ENCODE measurements around the gene DUSP15.
"Not testable (repeated sequence)": the region's sequence is repeated elsewhere in the genome, so short reads cannot be mapped to it uniquely, and the experiment has no call there.

Gene DUSP15

DNA sequence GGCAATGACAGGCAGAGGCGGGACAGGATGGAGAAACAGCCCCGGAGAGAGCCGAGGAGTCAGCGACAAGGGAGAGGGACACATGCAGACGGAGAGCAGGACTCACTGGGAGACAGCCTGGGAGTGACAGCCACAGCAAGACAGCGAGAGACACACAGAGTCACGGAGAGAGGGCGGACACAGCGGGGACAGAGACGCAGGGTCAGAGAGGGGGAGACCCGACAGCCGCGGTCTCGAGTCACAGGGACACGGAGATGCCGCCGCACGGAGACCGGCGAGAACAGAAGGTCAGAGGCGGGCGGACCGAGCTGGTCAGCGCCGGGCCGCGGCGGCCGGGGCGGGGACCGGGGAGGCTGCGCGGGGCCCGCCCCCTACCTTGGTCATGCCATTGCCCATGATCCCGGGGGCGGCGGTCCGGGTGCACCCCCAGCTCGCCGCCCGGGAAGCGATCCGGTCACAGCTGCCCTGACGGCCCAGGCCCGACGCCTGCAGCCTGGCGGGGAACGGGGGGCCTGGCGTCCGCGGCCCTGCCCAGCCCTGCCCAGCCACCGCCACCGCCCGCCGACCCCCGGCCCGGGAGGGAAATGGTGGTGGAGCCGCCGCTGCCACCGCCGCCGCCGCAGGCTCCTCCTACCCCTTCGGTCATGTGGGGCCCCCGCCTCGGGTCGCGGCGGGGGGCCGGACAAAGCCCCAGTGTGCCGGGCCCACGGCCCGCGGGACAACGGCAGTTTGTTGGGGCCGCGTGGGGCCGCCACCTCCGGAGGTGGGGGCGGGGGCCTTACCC, at the start of gene DUSP15, which contains the start of gene TTLL9:
Gene DUSP15 (minus strand): TSS at position 586 of the 784 bp plus-strand sequence. CDS start 190 bp downstream, at position 396.
Gene TTLL9 (plus strand): TSS at position 693 of the 784 bp plus-strand sequence. CDS start 493 bp downstream, outside the sequence.
- FAIRE-seq = no peak

DNA sequence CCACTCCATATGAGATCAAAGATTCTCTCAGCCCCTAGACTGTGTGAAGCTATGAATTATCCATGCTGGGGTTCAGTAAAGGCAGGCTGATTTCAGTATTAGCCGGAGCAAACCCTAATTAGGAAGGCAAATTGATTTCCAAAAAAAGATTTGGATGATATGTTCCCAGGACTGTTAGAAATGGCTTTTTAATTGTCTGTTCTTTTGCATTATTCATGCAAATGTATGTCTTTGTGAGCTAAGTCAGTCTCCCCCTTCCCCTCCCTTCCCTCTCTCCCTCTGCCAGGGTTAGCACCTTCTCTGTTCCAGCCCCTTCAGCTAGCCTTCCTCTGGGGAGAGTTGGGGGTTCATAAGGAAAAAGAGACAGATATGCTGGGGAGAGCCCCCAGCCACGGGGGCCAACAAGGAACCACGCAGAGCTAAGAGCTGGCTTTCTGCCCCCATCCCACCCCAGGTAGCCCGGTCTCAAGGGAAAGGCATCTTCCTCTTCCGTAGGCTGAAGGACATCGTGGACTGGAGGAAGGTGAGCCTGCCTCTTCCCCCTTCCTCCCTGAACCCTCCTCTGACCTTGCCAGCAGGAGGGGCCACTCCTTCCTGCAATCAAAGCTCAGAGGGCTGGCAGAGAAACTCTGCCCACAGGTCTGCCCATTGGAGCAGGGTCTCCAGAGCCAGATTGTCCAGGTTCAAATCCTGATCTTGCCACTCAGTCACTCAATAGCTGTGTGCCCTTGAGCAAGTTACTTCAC, 49.3 kb upstream of the DUSP15 start:
- FAIRE-seq = no peak

GRCh38 chr20:31918466-31919105, 48.3 kb upstream of the DUSP15 start:
- no peak for FAIRE-seq

GRCh38 chr20:31917962-31918412, 47.7 kb upstream of the DUSP15 start:
- not testable (repeated sequence) for FAIRE-seq

DNA sequence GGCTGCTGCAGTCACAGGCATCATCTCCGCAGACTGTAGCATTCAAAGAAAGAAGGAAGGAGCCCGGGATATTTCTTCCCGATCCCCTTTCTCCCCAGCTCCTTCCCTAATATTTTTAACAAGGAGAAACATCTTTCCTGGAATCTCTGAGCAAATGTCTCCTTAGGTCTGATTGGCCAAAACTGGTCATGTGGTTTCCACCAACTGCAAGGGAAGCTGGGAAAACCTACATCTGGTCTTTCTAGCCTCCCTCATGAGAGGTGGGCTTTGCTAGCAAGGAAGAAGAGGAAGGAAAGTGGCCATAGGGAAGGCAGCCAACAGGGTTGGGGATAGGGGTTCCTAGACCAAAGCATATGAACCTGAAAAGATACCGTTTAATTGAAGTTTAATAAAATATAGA, 46.4 kb upstream of the DUSP15 start:
- FAIRE-seq = no peak

GRCh38 chr20:31915491-31916280, 45.4 kb upstream of the DUSP15 start:
- no peak for FAIRE-seq

GRCh38 chr20:31914170-31914569, 43.8 kb upstream of the DUSP15 start:
- FAIRE-seq = no peak

- FAIRE-seq = no peak
These were observed 43.3 kb upstream of the DUSP15 start for GRCh38 chr20:31913431-31914157.

GRCh38 chr20:31910071-31910803, 39.9 kb upstream of the DUSP15 start:
- no peak for FAIRE-seq

- no peak for FAIRE-seq
These were observed 39.1 kb upstream of the DUSP15 start for GRCh38 chr20:31909253-31910070.

- no peak for FAIRE-seq
These were observed 38.1 kb upstream of the DUSP15 start for GRCh38 chr20:31908424-31908823.

GRCh38 chr20:31908016-31908415, 37.7 kb upstream of the DUSP15 start:
- no peak for FAIRE-seq

DNA sequence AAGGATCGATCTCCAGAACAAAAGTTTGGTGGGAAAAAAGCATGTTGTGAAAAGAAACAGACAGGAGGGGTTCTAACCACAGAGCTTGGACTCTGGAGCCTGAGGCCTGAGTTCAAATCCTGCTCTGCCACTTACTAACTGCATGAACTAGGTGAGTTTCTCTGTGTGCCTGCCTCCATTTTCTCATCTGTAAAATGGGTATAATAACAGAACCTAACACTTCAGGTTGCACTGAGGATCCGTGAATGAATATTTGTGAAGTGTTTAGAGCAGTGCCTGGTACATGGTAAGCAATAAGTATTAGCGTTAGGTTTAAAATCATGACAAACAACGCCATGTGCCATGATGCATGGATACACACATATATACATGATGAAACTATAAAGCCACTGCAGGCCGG, 36.7 kb upstream of the DUSP15 start:
- no peak for FAIRE-seq

- no peak for FAIRE-seq
These were observed 35.7 kb upstream of the DUSP15 start for GRCh38 chr20:31906001-31906400.

- no peak for FAIRE-seq
These were observed 33.5 kb upstream of the DUSP15 start for GRCh38 chr20:31903627-31904386.

- no peak for FAIRE-seq
These were observed 31.3 kb upstream of the DUSP15 start for GRCh38 chr20:31901615-31902014.

- no peak for FAIRE-seq
These were observed 27.2 kb upstream of the DUSP15 start for GRCh38 chr20:31897541-31897940.

GRCh38 chr20:31896049-31896448, 25.7 kb upstream of the DUSP15 start:
- FAIRE-seq = no peak

DNA sequence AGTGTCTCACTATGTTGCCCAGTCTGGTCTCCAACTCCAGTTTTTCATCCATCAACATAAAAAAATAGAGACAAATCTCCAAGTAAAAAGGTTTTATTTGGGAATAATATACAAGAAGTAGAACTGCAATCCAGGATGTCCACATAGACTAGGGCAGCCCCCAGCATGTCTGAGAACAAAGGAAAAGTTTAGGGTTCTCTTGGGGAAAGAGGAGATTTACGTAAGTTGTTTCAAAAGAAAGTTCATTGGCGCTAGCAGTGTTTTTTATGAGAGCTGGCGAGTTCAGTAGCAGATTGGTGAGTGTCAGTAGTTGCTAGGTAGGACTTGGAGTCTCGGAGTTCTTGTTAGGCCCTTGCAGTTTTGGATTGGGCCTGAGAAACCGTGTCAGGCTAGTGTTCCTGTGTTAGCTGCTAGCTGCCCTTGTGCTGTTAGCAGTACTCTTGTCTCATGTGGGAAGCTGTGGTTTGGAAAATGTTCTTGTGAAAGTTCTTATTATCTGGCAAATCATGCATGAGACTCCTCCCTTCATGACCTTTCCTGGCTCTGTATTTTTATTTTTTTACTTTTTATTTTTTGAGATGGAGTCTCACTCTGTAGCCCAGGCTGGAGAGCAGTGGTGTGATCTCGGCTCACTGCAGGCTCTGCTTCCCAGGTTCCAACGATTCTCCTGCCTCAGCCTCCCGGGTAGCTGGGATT, 24.8 kb upstream of the DUSP15 start:
- FAIRE-seq = peak; percentile 95

All from G401.6 (cell line).